ENCODE measurements around the gene GALNT5. TPM values are rescaled to one million over a fixed set of nuclear protein-coding genes. Genes with fewer than 3 reads are reported as not detected.

The GALNT5 gene
- total and polyA plus RNA-seq, 2 donors (not counting 3 experiments of a cell fraction or from before 2014, with no cell fraction given) = not detected

DNA sequence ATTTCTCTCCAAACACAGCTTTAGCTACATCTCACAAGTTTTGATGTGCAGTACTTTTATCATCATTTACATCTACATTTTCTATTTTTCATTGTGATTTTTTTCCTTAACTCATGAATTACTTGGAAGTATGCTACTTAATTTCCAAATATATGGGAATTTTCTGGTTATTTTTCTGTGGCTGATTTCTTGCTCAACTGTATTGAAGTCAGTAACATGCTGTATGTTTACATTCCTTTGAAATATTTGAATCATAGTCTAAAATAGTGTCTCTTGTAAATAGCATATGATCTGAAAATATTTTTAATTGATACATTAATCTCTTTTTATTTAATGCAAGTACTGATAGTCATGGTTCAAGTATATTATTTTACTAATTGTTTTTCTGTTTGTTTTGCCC is 26.0 kb upstream of the GALNT5 start:
- no peak overlapping the region for H3K4me2 ChIP-seq (ENCODE audit: insufficient read depth, low read length)
- no peaks in the 10 kb centered on the region for H4K20me1 ChIP-seq (replicated peaks; ENCODE audit: control insufficient read depth, extremely low read depth, insufficient read depth, low read length)
- CTCF ChIA-PET = no interaction called here
- dilution Hi-C loops (cut with MboI; ENCODE audit: extremely low pct_ligation_motif_present, low sequenced_read_pairs) = no loop called here
- POLR2A ChIA-PET = no interaction called here
- H3K9ac ChIP-seq (replicated peaks; ENCODE audit: extremely low read depth, insufficient read depth, low read length) = no peak overlapping the region
- H3K36me3 ChIP-seq (ENCODE audit: control insufficient read depth in 2 of 2, extremely low read depth in 1 of 2, insufficient read depth in 2 of 2, low read length in 2 of 2) = no peaks in the 10 kb centered on the region
- BruUV-seq (replicated peaks) = no TSS peak
- intact Hi-C loops (cut with micrococcal nuclease) = no loop called here
- H3K4me1 ChIP-seq (ENCODE audit: control insufficient read depth, extremely low read depth, insufficient read depth, low read length) = no peaks in the 10 kb centered on the region
- H3K27me3 ChIP-seq (ENCODE audit: control insufficient read depth in 2 of 2, insufficient read depth in 2 of 2, low read length in 2 of 2) = no peaks in the 10 kb centered on the region
- H3K9me3 ChIP-seq (replicated peaks; ENCODE audit: control insufficient read depth, insufficient read depth, low read length) = no peaks in the 10 kb centered on the region
- no peak overlapping the region for H2AFZ ChIP-seq (ENCODE audit: low read depth, low read length)
- no peak for FAIRE-seq
- H3K4me3 ChIP-seq (replicated peaks in 1 of 3; ENCODE audit: insufficient read depth in 1 of 3, low read depth in 1 of 3, low read length in 3 of 3) = no peak overlapping the region
- no peaks in the 10 kb centered on the region for H3K79me2 ChIP-seq (ENCODE audit: control insufficient read depth, insufficient read depth, low read length)
- H3K27ac ChIP-seq (ENCODE audit: insufficient read depth, low read depth, low read length) = no peak overlapping the region
- no peaks in the 10 kb centered on the region for H3K9me1 ChIP-seq (replicated peaks; ENCODE audit: control insufficient read depth, extremely low read depth, insufficient read depth, low read length)
- no peak for DNase-seq (ENCODE audit: low read depth, low spot score)
- TF ChIP-seq EZH2 (IDR thresholded peaks at IDR 0.05; ENCODE audit: borderline replicate concordance, low read depth, low read length, severe bottlenecking) = no peak
- no peak for TF ChIP-seq FOS (IDR thresholded peaks at IDR 0.05; ENCODE audit: borderline replicate concordance, insufficient read depth, low read length)
- TF ChIP-seq, protein P1, sequence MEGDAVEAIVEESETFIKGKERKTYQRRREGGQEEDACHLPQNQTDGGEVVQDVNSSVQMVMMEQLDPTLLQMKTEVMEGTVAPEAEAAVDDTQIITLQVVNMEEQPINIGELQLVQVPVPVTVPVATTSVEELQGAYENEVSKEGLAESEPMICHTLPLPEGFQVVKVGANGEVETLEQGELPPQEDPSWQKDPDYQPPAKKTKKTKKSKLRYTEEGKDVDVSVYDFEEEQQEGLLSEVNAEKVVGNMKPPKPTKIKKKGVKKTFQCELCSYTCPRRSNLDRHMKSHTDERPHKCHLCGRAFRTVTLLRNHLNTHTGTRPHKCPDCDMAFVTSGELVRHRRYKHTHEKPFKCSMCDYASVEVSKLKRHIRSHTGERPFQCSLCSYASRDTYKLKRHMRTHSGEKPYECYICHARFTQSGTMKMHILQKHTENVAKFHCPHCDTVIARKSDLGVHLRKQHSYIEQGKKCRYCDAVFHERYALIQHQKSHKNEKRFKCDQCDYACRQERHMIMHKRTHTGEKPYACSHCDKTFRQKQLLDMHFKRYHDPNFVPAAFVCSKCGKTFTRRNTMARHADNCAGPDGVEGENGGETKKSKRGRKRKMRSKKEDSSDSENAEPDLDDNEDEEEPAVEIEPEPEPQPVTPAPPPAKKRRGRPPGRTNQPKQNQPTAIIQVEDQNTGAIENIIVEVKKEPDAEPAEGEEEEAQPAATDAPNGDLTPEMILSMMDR (IDR thresholded peaks at IDR 0.05; ENCODE audit: extremely low read depth in 1 of 2, insufficient read depth in 1 of 2, low read depth in 1 of 2, low read length in 2 of 2) = no peak
- no peak for TF ChIP-seq MYC (IDR thresholded peaks at IDR 0.05; ENCODE audit: low read depth, low read length)
- TF ChIP-seq GATA2 (IDR thresholded peaks at IDR 0.05; ENCODE audit: insufficient read depth, insufficient read length, low read depth, low read length) = no peak

DNA sequence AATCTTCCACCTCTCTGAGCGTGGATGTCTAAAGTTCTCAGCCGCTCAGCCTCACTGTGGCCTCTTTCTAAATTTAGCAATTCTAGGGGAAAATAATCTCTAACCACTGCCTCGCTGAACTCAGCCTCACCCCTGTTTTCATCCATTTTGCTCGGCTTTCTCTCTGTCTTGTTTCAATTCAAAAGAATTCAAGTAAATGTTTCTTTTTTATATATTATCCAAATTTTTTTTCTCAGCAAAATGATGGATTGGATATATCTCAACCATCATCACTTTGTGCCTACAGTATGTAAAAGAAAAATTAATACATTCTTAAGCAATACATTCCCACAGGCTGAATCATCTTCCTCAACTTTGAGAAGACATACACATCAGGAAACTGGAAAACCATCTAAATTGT is 24.0 kb upstream of the GALNT5 start:
- DNase-seq (ENCODE audit: low read depth, low spot score) = no peak
- Histone ChIP-seq H3K27me3 (ENCODE audit: control insufficient read depth in 2 of 2, insufficient read depth in 2 of 2, low read length in 2 of 2) (no peaks in the 10 kb centered on the region), H3K79me2 (ENCODE audit: control insufficient read depth, insufficient read depth, low read length) (no peaks in the 10 kb centered on the region), H2AFZ (ENCODE audit: low read depth, low read length) (no peak overlapping the region), H3K9me3 (replicated peaks; ENCODE audit: control insufficient read depth, insufficient read depth, low read length) (no peaks in the 10 kb centered on the region), H3K9ac (replicated peaks; ENCODE audit: extremely low read depth, insufficient read depth, low read length) (no peak overlapping the region), H3K4me1 (ENCODE audit: control insufficient read depth, extremely low read depth, insufficient read depth, low read length) (no peaks in the 10 kb centered on the region), H3K4me2 (ENCODE audit: insufficient read depth, low read length) (no peak overlapping the region), H4K20me1 (replicated peaks; ENCODE audit: control insufficient read depth, extremely low read depth, insufficient read depth, low read length) (no peaks in the 10 kb centered on the region), H3K9me1 (replicated peaks; ENCODE audit: control insufficient read depth, extremely low read depth, insufficient read depth, low read length) (no peaks in the 10 kb centered on the region), H3K36me3 (ENCODE audit: control insufficient read depth in 2 of 2, extremely low read depth in 1 of 2, insufficient read depth in 2 of 2, low read length in 2 of 2) (no peaks in the 10 kb centered on the region), H3K4me3 (replicated peaks in 1 of 3; ENCODE audit: insufficient read depth in 1 of 3, low read depth in 1 of 3, low read length in 3 of 3) (no peak overlapping the region), H3K27ac (ENCODE audit: insufficient read depth, low read depth, low read length) (no peak overlapping the region)
- intact Hi-C loops (cut with micrococcal nuclease) (no loop called here), dilution Hi-C loops (cut with MboI; ENCODE audit: extremely low pct_ligation_motif_present, low sequenced_read_pairs) (no loop called here)
- BruUV-seq (replicated peaks) = no TSS peak
- no peak for FAIRE-seq
- TF ChIP-seq EZH2 (IDR thresholded peaks at IDR 0.05; ENCODE audit: borderline replicate concordance, low read depth, low read length, severe bottlenecking) = no peak
- CTCF ChIA-PET = no interaction called here
- POLR2A ChIA-PET = no interaction called here
